Measurements from ENCODE around the gene AURKAIP1. TPM values are rescaled to one million over a fixed set of nuclear protein-coding genes. Genes with fewer than 3 reads are reported as not detected.

Gene AURKAIP1
- total and polyA plus RNA-seq, 2 donors (not counting 1 experiment from before 2014, with no cell fraction given): 42.2 to 85.2 TPM

DNA sequence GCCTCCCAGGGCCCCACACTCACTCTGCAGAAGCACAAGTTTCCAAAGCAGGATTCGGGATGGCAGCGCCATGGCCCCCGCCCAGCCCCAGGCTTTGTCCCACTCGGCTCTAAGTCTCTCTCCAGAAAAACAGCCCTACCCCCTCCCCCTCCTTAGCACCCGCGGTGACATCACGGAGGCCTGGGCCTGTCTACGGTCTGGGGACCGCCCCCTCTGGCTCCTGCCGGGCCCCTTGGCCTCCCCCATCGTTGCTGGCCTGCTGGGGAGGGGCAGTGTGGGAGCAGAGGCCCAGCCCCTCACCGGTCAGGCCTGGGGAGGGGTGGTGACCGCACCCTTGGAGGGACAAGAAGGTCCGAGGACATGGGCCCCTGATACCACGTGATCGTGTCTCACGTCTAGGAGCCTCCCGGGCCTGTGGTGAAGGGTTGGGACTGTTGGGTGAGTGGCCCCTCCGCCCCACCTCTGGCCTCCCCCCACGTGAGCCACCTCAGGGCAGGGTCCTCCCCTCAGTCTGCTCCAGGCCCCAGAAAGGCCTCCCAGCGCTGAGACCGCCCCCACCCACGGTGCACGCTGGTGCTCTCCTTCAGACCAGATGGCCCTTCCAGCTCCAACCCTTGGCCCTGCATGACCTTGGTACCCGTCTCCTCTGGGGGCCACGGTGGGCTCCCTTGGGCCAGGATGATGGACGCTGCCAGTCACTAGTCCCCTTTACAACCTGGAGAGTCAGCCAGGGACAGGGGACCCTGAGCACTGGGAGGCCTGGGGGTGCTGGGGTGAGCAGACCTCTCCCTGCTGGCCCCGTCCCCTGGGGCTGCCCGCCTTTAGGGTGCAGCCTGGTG, 16.4 kb downstream of the AURKAIP1 start, which contains the start of gene MXRA8:
MXRA8 (minus strand) TSS at position 123 of the 839 bp plus-strand sequence; CDS start at position 72, 51 bp downstream.
- TF ChIP-seq, protein P1, sequence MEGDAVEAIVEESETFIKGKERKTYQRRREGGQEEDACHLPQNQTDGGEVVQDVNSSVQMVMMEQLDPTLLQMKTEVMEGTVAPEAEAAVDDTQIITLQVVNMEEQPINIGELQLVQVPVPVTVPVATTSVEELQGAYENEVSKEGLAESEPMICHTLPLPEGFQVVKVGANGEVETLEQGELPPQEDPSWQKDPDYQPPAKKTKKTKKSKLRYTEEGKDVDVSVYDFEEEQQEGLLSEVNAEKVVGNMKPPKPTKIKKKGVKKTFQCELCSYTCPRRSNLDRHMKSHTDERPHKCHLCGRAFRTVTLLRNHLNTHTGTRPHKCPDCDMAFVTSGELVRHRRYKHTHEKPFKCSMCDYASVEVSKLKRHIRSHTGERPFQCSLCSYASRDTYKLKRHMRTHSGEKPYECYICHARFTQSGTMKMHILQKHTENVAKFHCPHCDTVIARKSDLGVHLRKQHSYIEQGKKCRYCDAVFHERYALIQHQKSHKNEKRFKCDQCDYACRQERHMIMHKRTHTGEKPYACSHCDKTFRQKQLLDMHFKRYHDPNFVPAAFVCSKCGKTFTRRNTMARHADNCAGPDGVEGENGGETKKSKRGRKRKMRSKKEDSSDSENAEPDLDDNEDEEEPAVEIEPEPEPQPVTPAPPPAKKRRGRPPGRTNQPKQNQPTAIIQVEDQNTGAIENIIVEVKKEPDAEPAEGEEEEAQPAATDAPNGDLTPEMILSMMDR (conservative IDR thresholded peaks at IDR 0.05 in 1 of 2, IDR thresholded peaks at IDR 0.05 in 1 of 2; ENCODE audit: low read depth in 1 of 2, low read length in 2 of 2): no peak
- TF ChIP-seq EZH2 (IDR thresholded peaks at IDR 0.05; ENCODE audit: low read length, missing control alignments): no peak
- H3K79me2 ChIP-seq (ENCODE audit: control insufficient read depth, insufficient read depth, low read length): peaks cover 45% of the 10 kb centered on the region
- no peaks in the 10 kb centered on the region for H3K27me3 ChIP-seq (ENCODE audit: control insufficient read depth, insufficient read depth, low read length)
- DNase-seq (ENCODE audit: low read depth in 2 of 2): peak; percentile 88 to 96
- peak within 1 kb of the TSS; percentile 87 for H3K4me2 ChIP-seq (ENCODE audit: extremely low read depth, insufficient read depth, low read length)
- peak within 1 kb of the TSS; percentile 96 for H3K27ac ChIP-seq (ENCODE audit: insufficient read depth, low read length)
- H4K20me1 ChIP-seq (ENCODE audit: control insufficient read depth, extremely low read depth, insufficient read depth, low read length): no peaks in the 10 kb centered on the region
- H3K4me3 ChIP-seq (replicated peaks in 1 of 4; ENCODE audit: control extremely low read depth in 1 of 4, insufficient read depth in 1 of 4, low read depth in 3 of 4, low read length in 4 of 4): peak within 1 kb of the TSS; percentile 91 to 98 (median 97)
- peak within 1 kb of the TSS; percentile 92 for H3K9ac ChIP-seq (ENCODE audit: insufficient read depth, low read length)
- H3K36me3 ChIP-seq (ENCODE audit: control insufficient read depth, insufficient read depth, low read length): peaks cover 13% of the 10 kb centered on the region
- no peak within 1 kb of the TSS for H2AFZ ChIP-seq (ENCODE audit: low read length)
- H3K9me3 ChIP-seq (ENCODE audit: control insufficient read depth, insufficient read depth, low read depth, low read length): no peaks in the 10 kb centered on the region
- H3K4me1 ChIP-seq (ENCODE audit: control insufficient read depth, extremely low read depth, insufficient read depth, low read length): peaks cover 35% of the 10 kb centered on the region

DNA sequence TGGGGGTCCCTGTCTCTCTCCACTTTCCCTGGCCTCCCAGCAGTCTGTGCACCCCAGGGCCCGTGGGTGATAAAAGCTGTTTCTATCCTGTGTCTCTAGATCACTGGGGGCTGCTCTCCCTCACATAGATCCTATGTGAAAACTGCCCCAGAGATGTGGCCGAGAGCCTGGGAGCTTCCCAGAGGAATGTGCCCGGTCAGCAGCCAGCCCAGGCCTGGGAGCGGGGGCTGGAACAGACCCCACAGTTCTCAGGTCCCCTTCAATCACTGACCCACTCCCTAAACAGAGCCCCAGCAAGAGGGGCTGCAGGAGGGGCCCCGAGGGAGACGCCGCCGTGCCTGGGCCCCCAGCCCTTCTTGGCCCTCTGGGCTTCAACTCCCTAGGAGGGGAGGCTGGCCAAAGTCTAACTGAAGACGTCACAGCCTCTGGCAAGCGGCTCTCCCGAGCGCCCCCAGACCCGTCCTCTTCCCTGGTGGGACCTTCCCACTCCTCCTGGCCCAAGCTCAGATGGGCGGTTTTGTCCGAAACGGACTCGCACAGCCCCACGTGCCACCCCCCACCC, 17.1 kb downstream of the AURKAIP1 start:
- Histone ChIP-seq H3K9ac (ENCODE audit: insufficient read depth, low read length) (peak overlapping the region; percentile 92), H4K20me1 (ENCODE audit: control insufficient read depth, extremely low read depth, insufficient read depth, low read length) (no peaks in the 10 kb centered on the region), H3K9me3 (ENCODE audit: control insufficient read depth, insufficient read depth, low read depth, low read length) (no peaks in the 10 kb centered on the region), H3K27ac (ENCODE audit: insufficient read depth, low read length) (peak overlapping the region; percentile 96), H3K4me2 (ENCODE audit: extremely low read depth, insufficient read depth, low read length) (peak overlapping the region; percentile 87), H2AFZ (ENCODE audit: low read length) (no peak overlapping the region), H3K36me3 (ENCODE audit: control insufficient read depth, insufficient read depth, low read length) (peaks cover 19% of the 10 kb centered on the region), H3K4me3 (replicated peaks in 1 of 4; ENCODE audit: control extremely low read depth in 1 of 4, insufficient read depth in 1 of 4, low read depth in 3 of 4, low read length in 4 of 4) (peak overlapping the region; percentile 91 to 98 (median 97)), H3K4me1 (ENCODE audit: control insufficient read depth, extremely low read depth, insufficient read depth, low read length) (peaks cover 35% of the 10 kb centered on the region), H3K79me2 (ENCODE audit: control insufficient read depth, insufficient read depth, low read length) (peaks cover 52% of the 10 kb centered on the region), H3K27me3 (ENCODE audit: control insufficient read depth, insufficient read depth, low read length) (no peaks in the 10 kb centered on the region)
- TF ChIP-seq, protein P1 (conservative IDR thresholded peaks at IDR 0.05 in 1 of 2, IDR thresholded peaks at IDR 0.05 in 1 of 2; ENCODE audit: low read depth in 1 of 2, low read length in 2 of 2): no peak
- no peak for TF ChIP-seq EZH2 (IDR thresholded peaks at IDR 0.05; ENCODE audit: low read length, missing control alignments)
- no peak for DNase-seq (ENCODE audit: low read depth in 2 of 2)

DNA sequence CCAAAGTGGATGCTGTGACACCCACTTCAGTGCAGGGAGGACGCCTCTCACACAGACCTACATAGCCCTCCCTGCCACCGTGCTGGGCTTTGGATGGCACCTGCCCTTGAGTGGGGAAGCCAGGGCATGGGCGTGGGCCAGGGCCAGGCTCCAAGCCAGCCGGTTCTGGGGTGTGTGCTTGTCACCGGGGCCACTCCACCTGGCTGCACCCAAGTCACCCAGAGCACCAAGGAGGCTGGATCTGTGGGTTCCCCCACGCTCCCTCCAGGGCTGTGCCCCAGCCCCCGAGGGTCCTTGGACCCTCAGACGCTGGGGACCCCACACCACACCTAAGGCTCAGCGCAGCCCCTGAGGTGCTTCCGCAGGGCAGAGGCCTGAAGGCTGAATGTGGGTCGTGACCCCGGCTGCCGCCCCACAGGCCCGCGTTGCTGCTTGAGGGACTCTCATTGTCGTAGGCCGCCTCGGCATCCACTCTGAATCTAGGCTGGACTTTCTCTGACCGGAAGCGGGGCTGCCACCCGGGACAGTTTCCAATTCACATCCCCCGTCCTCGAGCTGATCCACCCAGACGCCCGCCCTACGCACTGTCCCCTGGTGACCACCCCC, 18.1 kb downstream of the AURKAIP1 start:
- H3K27ac ChIP-seq (ENCODE audit: insufficient read depth, low read length): peak overlapping the region; percentile 96

More for the DNA sequence above, 18.1 kb downstream of the AURKAIP1 start:
- Histone ChIP-seq H3K9ac (ENCODE audit: insufficient read depth, low read length) (peak overlapping the region; percentile 92), H3K4me1 (ENCODE audit: control insufficient read depth, extremely low read depth, insufficient read depth, low read length) (peaks cover 43% of the 10 kb centered on the region), H2AFZ (ENCODE audit: low read length) (no peak overlapping the region), H3K4me2 (ENCODE audit: extremely low read depth, insufficient read depth, low read length) (peak overlapping the region; percentile 87), H3K79me2 (ENCODE audit: control insufficient read depth, insufficient read depth, low read length) (peaks cover 60% of the 10 kb centered on the region), H3K9me3 (ENCODE audit: control insufficient read depth, insufficient read depth, low read depth, low read length) (no peaks in the 10 kb centered on the region), H3K27me3 (ENCODE audit: control insufficient read depth, insufficient read depth, low read length) (no peaks in the 10 kb centered on the region), H3K4me3 (replicated peaks in 1 of 4; ENCODE audit: control extremely low read depth in 1 of 4, insufficient read depth in 1 of 4, low read depth in 3 of 4, low read length in 4 of 4) (peak overlapping the region; percentile 91 to 98 (median 97)), H3K36me3 (ENCODE audit: control insufficient read depth, insufficient read depth, low read length) (peaks cover 25% of the 10 kb centered on the region), H4K20me1 (ENCODE audit: control insufficient read depth, extremely low read depth, insufficient read depth, low read length) (no peaks in the 10 kb centered on the region)
- TF ChIP-seq EZH2 (IDR thresholded peaks at IDR 0.05; ENCODE audit: low read length, missing control alignments): no peak
- TF ChIP-seq, protein P1 (conservative IDR thresholded peaks at IDR 0.05 in 1 of 2, IDR thresholded peaks at IDR 0.05 in 1 of 2; ENCODE audit: low read depth in 1 of 2, low read length in 2 of 2): no peak
- DNase-seq (ENCODE audit: low read depth in 2 of 2): no peak
